Measurements from ENCODE around the gene UCHL3. TPM values are rescaled to one million over a fixed set of nuclear protein-coding genes. Genes with fewer than 3 reads are reported as not detected.

UCHL3 gene
- total and polyA plus RNA-seq, 9 donors, result 8.6 to 39.5 (median 13.0) TPM

DNA sequence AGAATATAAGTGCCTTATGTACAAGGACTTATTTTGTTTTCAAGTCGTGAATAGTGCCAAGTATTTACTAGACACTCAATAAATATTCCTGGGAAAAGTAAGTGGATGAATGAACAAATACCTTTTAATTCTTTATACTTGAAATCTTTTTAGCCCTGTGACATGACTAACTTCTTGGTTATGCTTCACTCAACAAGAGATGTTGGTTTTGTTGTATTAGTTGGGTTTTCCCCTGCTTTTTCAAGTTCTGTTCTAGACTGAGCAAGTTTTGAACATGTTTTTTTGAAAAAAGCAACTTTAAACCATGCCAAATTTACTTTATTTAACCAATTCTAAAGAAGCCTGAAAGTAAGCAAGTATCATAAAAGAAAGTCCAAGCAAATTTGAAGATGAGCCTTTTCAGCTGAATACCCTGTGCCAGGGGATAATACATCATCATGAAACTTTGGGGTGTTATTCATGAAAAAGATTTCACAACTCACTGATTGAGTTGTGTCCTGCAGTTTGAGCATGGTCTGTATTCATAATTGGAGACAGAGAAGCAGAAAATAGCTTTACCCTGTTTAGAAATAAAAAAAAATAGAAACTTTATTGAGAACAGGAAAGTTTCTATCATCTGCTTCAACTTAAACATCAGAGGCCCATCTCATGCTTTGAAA lies 97.7 kb downstream of the UCHL3 start:
- Histone ChIP-seq H3K36me3 (no peaks in the 10 kb centered on the region), H3K27me3 (no peaks in the 10 kb centered on the region), H3K9me3 (no peaks in the 10 kb centered on the region), H3K4me1 (ENCODE audit: insufficient read depth) (no peaks in the 10 kb centered on the region), H3K4me3 (no peak overlapping the region), H3K27ac (no peak overlapping the region)
- WGBS, 3 donors, result 86 to 91% (median 89%) methylated on average over 1 of the region's 1 CpG
- no peak for DNase-seq
- intact Hi-C loops (cut with DNase I), result no loop called here
- TF ChIP-seq EP300 (IDR thresholded peaks at IDR 0.05), result no peak
- no peak for TF ChIP-seq POLR2A (IDR thresholded peaks at IDR 0.05)
- TF ChIP-seq, protein P1, sequence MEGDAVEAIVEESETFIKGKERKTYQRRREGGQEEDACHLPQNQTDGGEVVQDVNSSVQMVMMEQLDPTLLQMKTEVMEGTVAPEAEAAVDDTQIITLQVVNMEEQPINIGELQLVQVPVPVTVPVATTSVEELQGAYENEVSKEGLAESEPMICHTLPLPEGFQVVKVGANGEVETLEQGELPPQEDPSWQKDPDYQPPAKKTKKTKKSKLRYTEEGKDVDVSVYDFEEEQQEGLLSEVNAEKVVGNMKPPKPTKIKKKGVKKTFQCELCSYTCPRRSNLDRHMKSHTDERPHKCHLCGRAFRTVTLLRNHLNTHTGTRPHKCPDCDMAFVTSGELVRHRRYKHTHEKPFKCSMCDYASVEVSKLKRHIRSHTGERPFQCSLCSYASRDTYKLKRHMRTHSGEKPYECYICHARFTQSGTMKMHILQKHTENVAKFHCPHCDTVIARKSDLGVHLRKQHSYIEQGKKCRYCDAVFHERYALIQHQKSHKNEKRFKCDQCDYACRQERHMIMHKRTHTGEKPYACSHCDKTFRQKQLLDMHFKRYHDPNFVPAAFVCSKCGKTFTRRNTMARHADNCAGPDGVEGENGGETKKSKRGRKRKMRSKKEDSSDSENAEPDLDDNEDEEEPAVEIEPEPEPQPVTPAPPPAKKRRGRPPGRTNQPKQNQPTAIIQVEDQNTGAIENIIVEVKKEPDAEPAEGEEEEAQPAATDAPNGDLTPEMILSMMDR (IDR thresholded peaks at IDR 0.05), result no peak

DNA sequence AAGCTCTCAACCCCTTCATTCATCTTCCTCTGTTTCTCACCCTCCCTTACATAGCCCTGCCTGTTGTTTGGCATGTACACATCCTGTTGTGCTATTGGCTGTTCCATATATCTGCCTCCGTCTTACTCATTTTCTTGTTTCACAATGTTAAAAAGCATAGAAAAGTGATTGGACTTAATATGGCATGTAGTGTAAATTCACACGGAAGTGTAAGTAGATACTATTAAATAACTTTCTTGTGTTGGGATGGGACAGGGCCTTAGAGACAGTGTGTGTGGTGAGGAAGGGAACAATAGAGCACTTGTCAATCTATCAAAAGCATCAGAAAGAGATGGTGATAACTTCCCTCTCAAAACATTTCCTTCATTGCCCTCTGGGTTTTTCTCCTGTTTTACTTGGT lies 98.9 kb downstream of the UCHL3 start:
- WGBS, 3 donors, result 94 to 98% (median 97%) methylated on average over 2 of the region's 2 CpGs
- TF ChIP-seq, protein P1 (IDR thresholded peaks at IDR 0.05), result no peak
- TF ChIP-seq EP300 (IDR thresholded peaks at IDR 0.05) (no peak), POLR2A (IDR thresholded peaks at IDR 0.05) (no peak)
- Histone ChIP-seq H3K9me3 (no peaks in the 10 kb centered on the region), H3K4me1 (ENCODE audit: insufficient read depth) (no peaks in the 10 kb centered on the region), H3K27ac (no peak overlapping the region), H3K4me3 (no peak overlapping the region), H3K27me3 (no peaks in the 10 kb centered on the region), H3K36me3 (no peaks in the 10 kb centered on the region)
- no peak for DNase-seq
- intact Hi-C loops (cut with DNase I), result no loop called here

DNA sequence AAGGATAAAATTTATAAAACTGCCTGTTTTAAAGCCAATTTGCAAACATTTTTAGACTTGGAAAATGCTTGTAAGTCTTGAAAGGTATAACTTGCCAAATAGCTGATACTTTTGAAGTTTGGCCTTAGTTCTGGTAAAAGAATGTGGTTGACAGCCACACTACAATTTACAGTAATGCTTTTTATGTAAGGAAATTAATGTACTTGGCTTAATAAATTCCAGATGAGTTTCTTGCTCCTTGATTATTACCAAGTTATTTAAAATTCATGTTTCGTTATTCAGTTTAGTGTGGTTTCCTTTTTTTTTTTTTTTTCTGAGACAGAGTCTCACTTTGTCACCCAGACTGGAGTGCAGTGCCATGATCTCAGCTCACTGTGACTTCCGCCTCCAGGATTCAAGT lies 101.4 kb downstream of the UCHL3 start:
- Histone ChIP-seq H3K9me3 (no peaks in the 10 kb centered on the region), H3K27ac (no peak overlapping the region), H3K36me3 (no peaks in the 10 kb centered on the region), H3K4me3 (no peak overlapping the region), H3K4me1 (ENCODE audit: insufficient read depth) (no peaks in the 10 kb centered on the region), H3K27me3 (no peaks in the 10 kb centered on the region)
- TF ChIP-seq POLR2A (IDR thresholded peaks at IDR 0.05) (no peak), EP300 (IDR thresholded peaks at IDR 0.05) (no peak)
- TF ChIP-seq, protein P1 (IDR thresholded peaks at IDR 0.05), result no peak
- 78 to 95% (median 93%) methylated on average over 2 of the region's 2 CpGs for WGBS, 3 donors
- no peak for DNase-seq
- intact Hi-C loops (cut with DNase I), result no loop called here

DNA sequence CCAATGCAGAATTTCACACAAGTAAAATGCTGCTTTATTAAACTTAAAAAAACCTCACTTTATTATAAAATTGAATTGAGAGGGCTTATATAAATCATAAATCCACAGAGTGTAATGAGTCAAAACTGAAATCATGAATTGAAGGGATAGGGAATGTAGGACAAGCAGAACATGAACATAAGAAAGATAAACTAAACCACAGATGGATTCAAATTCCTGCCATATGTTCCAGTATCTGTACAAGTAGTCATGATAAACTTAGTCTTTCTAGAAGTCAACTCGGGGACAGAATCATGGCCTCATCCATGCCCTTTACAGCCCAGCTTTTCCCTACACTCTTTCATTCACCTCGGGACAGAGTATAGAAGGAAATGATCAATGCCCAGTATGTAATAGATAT lies 103.1 kb downstream of the UCHL3 start:
- H3K27me3 ChIP-seq, result no peaks in the 10 kb centered on the region
- H3K27ac ChIP-seq, result no peak overlapping the region
- no peak overlapping the region for H3K4me3 ChIP-seq
- DNase-seq, result no peak
- 81 to 88% (median 85%) methylated on average over 2 of the region's 2 CpGs for WGBS, 3 donors
- H3K4me1 ChIP-seq (ENCODE audit: insufficient read depth), result no peaks in the 10 kb centered on the region
- H3K9me3 ChIP-seq, result no peaks in the 10 kb centered on the region
- TF ChIP-seq, protein P1 (IDR thresholded peaks at IDR 0.05), result no peak
- no peaks in the 10 kb centered on the region for H3K36me3 ChIP-seq
- intact Hi-C loops (cut with DNase I), result no loop called here

Other genes with a start within 250 kb of the UCHL3 start
- 10 to 100 TPM; 37.4 to 91.3 (median 53.5) TPM for gene TBC1D4, start 67.6 kb upstream of the UCHL3 start, total RNA-seq
- gene TBC1D4, start 67.6 kb upstream of the UCHL3 start, polyA plus RNA-seq, result 10 to 100 TPM; 26.2 to 29.7 TPM
- 100 to 1,000 TPM; 240 to 366 (median 296) TPM for gene COMMD6, start 11.9 kb upstream of the UCHL3 start, total RNA-seq
- 100 to 1,000 TPM; 341 to 373 TPM for gene COMMD6, start 11.9 kb upstream of the UCHL3 start, polyA plus RNA-seq
- gene LMO7, start 86.5 kb downstream of the UCHL3 start, total RNA-seq, result 10 to 100 TPM in 6 of 7 donors, 1 to 10 TPM in 1; 9.6 to 60.7 (median 26.5) TPM
- gene LMO7, start 86.5 kb downstream of the UCHL3 start, polyA plus RNA-seq, result 10 to 100 TPM; 14.4 to 20.1 TPM